ENCODE results near the gene ADAMTSL3.

ADAMTSL3 gene

GRCh38 chr15:83708328-83708727 lies 54.4 kb downstream of the ADAMTSL3 start:
- no peak for DNase-seq

- DNase-seq: no peak
These were observed 55.3 kb downstream of the ADAMTSL3 start for GRCh38 chr15:83709241-83709640.

DNA sequence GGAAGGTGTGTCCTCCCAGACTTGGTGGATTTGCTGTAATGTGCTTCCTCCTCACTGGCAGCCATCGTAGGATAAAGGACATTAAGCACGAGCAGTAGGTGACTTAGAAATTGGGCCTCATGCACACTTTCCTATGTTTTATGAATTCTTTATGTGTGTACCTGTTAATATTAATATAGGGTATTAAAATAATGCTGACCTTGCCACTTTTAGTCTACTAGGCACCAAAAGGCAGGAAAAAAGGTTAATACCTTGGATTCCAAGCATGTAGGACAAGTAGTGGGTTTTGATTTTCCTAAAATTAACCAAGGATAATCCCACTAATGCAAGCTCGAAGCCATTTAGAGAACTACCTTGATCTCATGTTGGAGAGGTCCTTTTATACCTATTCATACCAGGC lies 55.9 kb downstream of the ADAMTSL3 start:
- no peak for DNase-seq

DNA sequence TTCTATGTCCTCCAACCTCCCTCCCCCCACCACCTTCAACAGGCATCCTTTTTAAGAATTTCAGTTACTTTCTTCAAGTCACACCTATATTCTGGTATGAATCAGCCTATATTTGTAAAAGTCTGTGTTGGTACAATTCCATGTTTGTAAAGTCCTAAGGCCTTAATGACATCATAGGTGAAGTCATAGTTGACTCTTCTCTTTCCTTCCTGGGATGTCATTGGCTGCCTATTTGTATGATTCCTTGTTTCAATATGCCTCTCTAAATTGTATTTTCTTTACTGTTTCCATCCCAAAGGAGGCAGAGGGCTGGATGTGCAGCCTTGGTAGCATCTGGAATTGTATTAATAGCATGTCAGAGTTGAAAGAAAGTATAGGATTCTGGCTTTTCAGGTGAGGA lies 56.5 kb downstream of the ADAMTSL3 start:
- DNase-seq: no peak

- no peak for DNase-seq
These were observed 57.3 kb downstream of the ADAMTSL3 start for GRCh38 chr15:83711236-83711635.

GRCh38 chr15:83713242-83713641 lies 59.3 kb downstream of the ADAMTSL3 start:
- DNase-seq: no peak

DNA sequence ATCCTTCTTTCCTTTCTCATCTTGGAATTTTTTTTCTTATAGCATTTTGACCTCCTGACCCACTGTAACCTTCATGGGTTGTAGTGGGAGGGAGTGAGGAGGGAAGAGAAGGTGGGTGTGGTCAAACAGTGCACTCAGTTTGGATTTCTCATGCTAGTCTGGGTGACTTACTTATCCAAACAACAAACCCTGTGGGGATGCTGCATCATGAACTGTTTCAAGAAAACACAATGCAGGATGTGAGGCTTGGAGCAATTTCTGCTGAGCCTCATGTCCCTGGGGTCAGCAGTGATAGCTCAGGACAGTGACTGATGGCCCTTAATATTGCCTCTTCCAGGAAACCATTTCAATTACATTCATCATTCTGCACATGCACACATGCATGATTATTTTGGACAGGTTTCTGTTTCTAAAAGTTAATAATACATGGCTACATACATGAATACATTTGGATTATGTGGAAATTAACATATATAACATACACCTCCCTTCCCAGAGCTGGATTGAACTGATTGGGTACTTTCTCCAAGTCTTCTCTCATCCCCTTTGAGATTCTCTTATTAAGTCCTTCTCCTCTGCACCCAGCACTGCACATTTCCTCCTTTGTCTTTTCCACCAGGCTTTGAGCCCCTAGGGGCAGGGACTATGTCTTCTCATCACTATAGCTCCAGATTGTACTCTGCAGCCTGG lies 61.2 kb downstream of the ADAMTSL3 start:
- no peak for DNase-seq

- no peak for DNase-seq
These were observed 62.7 kb downstream of the ADAMTSL3 start for GRCh38 chr15:83716605-83717004.

GRCh38 chr15:83717010-83717409 lies 63.1 kb downstream of the ADAMTSL3 start:
- no peak for DNase-seq

- DNase-seq: no peak
These were observed 66.5 kb downstream of the ADAMTSL3 start for GRCh38 chr15:83720468-83720867.

DNA sequence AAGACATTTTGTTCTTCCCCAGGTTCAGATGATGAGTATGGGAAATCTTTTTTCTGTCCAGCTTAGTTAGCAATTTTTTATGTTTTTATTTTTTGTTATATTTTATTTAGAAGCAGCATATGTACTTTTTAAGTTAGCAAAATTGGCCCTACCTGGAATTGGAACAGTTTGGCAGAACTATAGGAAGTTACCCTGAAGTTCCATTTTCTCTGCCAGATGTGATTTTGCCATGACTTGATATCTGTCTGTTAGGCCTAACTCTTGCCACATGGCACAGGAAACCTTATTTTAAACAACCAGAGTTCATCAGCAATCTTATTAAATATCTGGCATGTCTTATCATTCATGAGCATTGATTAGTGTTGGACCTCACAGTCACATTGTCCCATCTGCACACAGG lies 67.1 kb downstream of the ADAMTSL3 start:
- no peak for DNase-seq

DNA sequence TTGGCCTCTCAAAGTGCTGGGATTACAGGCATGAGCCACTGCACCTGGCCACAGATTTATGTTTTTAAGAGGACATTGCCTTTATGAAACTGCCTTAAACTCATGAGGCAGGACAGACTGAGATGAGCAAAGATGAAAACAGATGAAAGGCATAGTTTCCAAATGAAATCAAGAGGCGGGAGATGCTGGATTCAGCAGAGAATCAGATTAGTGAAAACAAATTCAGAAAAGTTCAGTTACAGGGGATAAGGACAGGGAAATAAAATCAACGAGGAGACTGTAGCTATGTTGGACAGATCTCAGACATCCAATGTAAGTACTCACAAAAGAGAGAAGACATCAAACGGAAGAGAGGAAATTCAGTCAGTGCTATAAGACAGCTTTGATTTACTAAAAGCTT lies 68.1 kb downstream of the ADAMTSL3 start:
- no peak for DNase-seq

DNA sequence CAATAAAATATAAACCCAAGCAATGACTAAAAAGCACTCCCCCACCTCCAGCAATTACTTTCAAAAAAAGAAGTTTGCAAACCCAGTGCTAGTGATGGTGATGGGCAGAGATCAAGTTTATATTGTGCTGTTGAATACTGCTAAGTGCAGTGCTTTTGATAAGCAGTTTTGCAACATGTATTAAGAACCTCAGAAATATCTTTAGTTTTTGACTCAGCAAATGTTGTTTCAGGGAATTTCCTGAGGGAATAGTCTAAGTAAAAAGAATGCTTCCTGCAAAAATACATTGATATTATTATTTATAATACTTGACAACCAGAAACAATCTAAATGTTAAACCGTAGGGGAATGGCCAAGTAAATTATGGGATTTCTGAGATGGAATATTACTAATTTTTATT lies 69.3 kb downstream of the ADAMTSL3 start:
- no peak for DNase-seq

GRCh38 chr15:83732196-83732595 lies 78.3 kb downstream of the ADAMTSL3 start:
- no peak for DNase-seq

GRCh38 chr15:83732770-83733169 lies 78.8 kb downstream of the ADAMTSL3 start:
- no peak for DNase-seq

DNA sequence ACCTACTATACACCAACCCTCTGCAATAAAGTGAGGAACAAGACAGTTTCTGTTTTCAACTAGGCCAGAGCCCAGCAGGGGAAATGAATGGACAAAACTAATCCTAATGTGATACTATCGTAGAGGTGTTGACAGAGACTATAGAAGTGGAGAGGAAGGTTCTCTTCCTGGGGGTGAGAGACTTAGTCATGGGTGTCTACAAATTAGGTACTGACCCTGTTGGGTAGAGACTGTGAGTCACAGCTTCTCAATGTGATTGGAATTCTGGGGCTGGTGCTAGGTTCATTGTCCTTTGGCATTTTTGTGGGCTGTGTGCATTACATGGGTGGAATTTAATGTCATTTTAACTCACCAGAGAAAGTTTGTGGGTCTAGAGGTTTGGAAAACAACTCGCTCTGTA lies 79.3 kb downstream of the ADAMTSL3 start:
- DNase-seq: no peak

- DNase-seq: no peak
These were observed 79.8 kb downstream of the ADAMTSL3 start for GRCh38 chr15:83733691-83734090.

- DNase-seq: no peak
These were observed 80.6 kb downstream of the ADAMTSL3 start for GRCh38 chr15:83734487-83734886.

GRCh38 chr15:83739629-83740028 lies 85.7 kb downstream of the ADAMTSL3 start:
- DNase-seq: no peak

- no peak for DNase-seq
These were observed 91.8 kb downstream of the ADAMTSL3 start for GRCh38 chr15:83745771-83746170.

GRCh38 chr15:83746231-83746630 lies 92.3 kb downstream of the ADAMTSL3 start:
- no peak for DNase-seq

- DNase-seq: no peak
These were observed 93.3 kb downstream of the ADAMTSL3 start for GRCh38 chr15:83747050-83747717.

- no peak for DNase-seq
These were observed 93.8 kb downstream of the ADAMTSL3 start for GRCh38 chr15:83747718-83748110.

GRCh38 chr15:83753872-83754493 lies 100.1 kb downstream of the ADAMTSL3 start:
- DNase-seq: no peak

Measured in T-helper 2 cell (primary cell).